CD4-positive, alpha-beta T cell treated with Interferon alpha-2 for 1 hour (primary cell): ENCODE measurements around the gene SMAD3.

Source experiments
- DNase-seq, 2 donors: peaks; one replicate each; pipeline ENCODE4 v3.0.0-alpha.2; 2020 to 2022

SMAD3 gene

DNA sequence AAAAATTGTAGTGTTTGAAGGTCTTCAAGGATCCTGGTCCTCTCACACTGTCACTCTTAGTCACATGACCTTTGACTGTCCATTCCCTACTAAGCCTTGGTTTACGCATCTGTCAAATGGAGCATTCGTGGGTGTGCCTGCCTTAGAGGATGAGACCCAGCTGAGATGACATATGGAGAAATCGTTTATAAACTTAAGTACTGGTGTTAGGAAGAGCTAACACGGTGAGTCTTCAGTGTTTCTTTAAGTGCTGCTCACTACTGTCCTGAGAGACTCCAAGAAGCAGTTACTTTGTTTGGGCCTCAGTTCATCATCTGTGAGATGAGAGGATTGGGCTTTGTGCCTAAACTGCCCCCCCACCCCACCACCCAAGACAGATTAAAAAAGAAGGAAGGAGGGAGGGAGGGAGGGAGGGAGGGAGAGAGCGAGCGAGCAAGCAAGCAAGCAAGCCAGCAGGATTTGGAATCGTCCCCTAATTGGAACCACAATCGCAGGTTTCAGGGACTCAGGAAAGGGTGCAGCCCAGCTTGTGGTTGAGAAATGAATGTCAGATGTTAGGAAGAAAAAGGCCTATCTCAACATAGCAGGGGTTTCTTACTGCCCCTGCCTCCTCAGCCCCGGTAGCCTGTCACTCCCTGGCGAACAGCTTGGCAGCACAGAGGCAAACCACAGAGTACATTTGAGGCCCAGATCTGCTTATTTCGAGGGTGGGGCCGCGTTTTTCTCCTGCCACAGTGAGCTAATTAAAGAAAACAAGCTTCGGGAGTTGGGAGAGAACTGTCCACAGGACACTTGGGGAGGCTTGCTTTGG lies 32.7 kb downstream of the SMAD3 start:
- peak; percentile 29 to 61 for DNase-seq

- no peak for DNase-seq
Measured at GRCh38 chr15:67098768-67099282, 33.4 kb downstream of the SMAD3 start.

GRCh38 chr15:67100124-67100791 lies 34.9 kb downstream of the SMAD3 start:
- DNase-seq, result no peak

- DNase-seq, result peak; percentile 40 to 71
Measured at GRCh38 chr15:67100801-67101581, 35.6 kb downstream of the SMAD3 start.

GRCh38 chr15:67101911-67102598 lies 36.7 kb downstream of the SMAD3 start:
- DNase-seq, result peak; percentile 25 to 80

- no peak for DNase-seq
Measured at GRCh38 chr15:67102599-67102929, 37.2 kb downstream of the SMAD3 start.

- no peak for DNase-seq
Measured at GRCh38 chr15:67103021-67103420, 37.6 kb downstream of the SMAD3 start.

DNA sequence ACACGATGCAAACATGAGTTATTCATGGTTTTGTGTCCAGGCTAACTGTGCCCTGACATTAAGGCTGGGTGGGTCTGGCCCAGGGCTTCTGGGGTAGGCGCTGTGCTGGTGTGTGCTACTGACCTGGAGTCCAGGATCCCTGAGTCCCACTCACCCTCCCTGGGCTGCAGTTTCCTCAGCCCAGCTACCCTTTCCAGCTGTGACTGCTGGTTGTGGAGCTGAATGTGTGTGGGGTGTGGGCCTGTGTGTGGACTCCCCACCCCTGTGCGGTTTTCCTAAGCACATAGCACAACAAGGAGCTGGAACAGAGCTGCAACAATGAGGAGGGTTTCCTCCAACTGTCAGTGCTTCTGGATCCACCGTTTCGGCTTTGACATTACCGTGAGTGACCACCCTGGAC lies 38.0 kb downstream of the SMAD3 start:
- DNase-seq, result no peak

- peak in 1 of 2 donors; percentile 53 for DNase-seq
Measured at GRCh38 chr15:67103869-67104268, 38.5 kb downstream of the SMAD3 start.

DNA sequence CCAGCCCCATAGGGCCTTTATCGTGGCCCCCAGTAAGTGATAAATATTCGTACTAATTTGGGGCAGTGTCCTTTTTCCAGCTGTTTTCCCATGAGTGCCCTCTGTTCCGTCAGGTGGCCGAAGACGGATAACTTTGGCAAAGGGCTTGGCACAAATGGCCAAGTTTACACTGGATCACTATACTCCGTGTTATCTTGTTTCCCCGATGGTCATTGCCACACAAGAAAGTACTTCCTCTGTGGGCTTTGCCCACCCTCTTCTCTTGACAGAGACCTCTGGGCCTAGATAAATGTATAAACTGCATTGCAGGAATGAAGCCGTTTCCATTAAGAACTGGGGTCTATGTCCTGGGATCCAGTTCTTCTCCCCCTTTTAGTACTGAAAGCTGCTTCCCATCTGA lies 39.1 kb downstream of the SMAD3 start:
- no peak for DNase-seq

- no peak for DNase-seq
Measured at GRCh38 chr15:67105065-67105951, 39.9 kb downstream of the SMAD3 start.

DNA sequence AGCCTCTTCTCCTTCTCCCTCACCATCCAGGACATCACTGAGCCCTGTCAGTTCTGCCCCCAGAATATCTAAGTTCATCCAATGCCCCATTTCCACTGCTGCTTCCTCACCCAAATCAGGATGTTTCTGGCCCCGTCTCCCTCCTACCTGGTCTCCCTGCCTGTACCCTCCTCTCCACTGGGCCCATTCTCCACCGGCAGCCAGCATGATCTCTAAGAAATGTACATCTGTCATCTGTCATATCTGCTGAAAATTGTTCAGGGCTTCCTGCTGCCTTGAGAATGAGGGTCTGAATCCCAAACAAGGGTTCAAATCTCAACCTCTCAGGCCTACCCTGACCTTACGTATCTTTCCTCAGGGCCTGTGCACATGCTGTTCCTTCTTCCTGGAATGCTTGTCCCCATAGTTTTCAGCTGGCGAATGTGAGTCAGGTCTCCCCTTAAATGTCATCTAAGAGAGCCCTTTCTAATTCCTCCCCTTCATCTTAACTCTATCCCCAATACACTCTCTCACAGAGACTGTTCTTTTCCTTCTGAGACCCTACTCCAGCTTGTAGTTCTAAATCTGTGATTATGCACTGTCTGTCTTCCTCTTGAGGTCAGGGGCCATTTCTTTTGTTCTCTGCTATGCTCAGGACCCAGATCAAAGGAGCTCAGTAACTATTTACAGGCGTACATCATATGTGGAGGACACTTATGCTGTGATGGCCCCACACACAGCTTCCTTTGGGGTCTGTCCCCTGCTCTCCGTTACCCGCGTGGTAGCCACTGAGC lies 40.8 kb downstream of the SMAD3 start:
- DNase-seq, result no peak

DNA sequence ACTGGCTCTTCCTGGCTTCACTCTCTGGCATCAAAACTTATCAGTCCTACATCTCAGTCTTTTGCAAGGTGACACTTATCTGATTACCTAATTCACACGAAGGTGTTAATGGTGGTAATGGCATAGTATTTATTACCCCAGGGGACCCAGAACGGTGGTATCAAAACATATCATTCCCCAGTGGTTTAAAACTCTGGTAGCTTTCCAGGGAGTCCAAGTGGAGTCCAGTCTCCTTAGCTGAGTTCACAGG lies 41.3 kb downstream of the SMAD3 start:
- DNase-seq, result no peak

DNA sequence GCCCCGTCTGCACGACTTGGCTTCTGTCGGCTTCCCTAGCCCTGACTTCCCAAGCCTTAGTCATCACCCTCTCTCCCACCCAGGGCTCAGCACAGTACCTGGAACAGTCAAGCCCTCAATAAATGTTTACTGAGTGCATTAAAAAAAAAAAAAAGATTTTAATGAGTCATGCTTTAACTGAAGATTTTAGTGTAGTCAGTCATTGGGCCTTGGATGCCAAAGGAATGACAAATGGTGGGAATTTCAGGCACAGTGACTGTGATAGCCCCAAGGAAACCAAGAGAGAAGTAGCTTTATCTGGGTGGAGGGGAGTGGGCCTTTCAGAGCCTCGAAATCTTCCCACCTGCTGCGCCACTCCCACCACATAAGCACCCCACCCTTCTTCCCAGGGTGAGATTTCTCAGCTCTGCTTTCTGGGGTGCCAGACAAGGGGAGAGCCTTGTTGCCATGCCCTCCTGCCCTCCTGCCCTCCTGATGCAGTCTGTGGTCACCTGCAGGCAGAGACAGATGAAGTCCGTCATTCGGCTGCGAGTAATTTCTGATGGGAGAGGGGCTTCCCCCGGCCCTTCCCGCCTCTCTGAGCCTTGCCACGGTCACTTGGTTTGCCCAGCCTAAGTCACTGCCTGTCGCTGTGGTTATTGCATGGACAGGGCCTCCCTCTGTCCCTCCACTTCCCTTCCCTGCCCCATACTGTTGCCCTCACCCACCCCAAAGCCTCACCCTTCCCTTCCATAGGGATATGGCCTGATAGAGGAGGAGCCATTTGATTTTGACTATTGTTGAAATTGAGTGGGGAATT lies 41.8 kb downstream of the SMAD3 start:
- DNase-seq, result no peak

DNA sequence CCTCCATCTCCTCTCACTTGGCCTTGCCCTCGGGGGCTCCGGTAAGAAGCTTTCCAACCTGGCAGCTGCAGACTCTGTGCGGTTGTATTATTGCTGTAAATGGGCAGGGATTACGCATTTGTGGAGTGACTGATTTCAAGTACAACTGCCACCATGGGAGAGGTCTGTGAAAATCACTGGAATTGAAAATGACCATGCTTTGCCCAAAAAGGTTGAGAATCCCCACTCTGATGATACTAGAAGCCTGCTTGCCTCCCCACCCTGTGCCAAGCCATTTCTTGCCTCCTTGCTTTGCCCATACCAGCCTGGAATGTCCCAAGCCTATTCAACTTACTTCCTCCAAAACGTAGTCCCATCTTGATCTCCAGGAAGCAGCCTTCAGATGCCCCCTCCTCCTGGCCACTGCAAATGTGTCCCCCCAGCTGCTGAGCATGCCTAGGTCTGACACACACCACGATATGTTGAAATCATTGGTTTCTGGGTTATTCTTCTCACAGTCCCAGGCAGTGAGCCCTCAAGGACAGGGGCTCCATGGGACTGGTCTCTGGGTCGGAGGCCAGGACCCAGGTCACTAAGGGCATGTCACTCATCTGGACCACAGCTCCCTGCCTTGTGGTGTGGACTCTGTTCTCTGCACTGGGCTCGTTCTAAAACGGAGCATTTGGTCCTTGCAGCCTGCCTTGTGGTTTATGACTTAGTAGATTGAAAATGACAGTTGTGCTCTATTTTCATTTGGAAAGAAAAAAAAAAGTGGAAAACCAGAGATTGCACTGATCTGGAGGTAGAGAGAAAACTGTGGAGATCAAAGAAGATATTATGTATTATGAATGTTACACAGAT lies 42.9 kb downstream of the SMAD3 start:
- DNase-seq, result no peak

- DNase-seq, result peak in 1 of 2 donors; percentile 81
Measured at GRCh38 chr15:67109141-67110034, 44.0 kb downstream of the SMAD3 start.

DNA sequence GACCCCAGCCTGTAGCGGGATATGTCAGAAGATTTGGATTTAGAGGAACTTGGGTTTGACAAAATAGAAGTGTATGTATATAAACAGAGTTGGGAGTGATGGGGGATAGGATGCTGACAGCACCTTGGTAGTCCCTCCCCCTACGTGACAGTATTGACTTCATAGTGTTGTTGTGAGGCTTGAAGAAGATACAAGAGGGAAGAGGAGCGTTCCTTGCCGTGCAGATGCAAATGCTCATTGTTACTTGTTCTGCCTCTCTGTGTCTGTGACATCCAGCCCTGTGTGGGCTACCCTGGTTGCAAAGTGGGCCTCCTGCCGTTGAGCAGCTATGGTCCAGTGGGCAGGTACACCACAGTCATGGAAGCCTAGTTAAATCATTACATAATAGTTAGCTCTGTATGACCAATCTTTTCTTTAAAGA lies 45.0 kb downstream of the SMAD3 start:
- DNase-seq, result peak in 1 of 2 donors; percentile 49
